NCI-H1436 (cell line): Measurements from ENCODE around the gene FRMD3.

Source experiments
- DNase-seq: peaks from one replicate; lab custom pipeline; 2025; lab: John Stamatoyannopoulos, UW

FRMD3 gene

DNA sequence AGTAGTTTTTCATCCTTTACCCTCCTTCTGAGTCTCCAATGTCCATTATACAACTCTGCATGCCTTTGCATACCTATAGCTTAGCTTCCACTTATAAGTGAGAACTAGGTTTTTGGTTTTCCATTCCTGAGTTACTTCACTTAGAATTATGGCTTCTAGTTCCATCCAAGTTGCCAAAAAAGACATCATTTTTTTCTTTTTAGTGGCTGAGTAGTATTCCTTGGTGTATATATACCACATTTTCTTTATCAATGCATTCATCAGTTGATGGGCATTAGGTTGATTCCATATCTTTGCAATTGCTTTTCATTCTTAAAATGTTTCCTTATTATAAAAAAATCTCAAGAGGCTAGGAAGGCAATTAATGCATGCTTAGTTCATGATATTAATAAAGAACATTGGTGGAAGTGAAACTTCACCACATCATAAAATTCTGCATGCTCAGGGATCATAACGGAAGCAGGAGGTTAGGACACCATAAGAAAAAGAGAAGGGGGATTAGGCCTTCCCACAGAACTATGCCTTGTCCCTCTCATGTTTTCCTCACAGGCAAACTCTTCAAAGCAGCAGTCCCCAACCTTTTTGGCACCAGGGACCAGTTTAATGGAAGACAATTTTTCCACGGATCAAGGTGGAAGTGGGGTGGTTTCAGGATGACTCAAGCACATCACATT, 105.2 kb downstream of the FRMD3 start:
- DNase-seq = no peak

DNA sequence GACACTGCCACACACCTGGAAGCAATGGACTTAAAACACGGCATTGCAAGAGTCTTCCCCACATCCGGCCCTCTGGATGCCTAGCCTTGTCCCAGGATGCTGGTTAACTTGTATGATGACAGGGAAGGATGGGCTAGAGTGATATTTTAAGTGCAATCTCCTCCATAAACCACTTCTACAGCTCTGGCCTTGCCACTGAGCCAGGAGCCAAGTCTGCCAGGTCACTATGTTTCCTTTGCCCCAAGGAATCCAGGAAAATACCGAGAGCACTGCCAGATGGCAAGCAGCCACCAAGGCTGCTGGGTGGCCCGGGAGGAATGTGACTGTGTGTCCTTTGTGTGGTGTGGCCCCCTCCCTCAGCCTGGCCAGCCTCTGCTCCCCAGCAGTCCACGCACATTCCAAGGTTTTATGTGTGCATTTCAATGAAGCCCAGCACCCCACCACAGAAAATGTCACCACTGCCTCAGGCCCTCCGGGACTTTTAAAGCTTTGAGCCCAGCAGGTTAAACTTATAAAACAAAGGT, 106.0 kb downstream of the FRMD3 start:
- no peak for DNase-seq

DNA sequence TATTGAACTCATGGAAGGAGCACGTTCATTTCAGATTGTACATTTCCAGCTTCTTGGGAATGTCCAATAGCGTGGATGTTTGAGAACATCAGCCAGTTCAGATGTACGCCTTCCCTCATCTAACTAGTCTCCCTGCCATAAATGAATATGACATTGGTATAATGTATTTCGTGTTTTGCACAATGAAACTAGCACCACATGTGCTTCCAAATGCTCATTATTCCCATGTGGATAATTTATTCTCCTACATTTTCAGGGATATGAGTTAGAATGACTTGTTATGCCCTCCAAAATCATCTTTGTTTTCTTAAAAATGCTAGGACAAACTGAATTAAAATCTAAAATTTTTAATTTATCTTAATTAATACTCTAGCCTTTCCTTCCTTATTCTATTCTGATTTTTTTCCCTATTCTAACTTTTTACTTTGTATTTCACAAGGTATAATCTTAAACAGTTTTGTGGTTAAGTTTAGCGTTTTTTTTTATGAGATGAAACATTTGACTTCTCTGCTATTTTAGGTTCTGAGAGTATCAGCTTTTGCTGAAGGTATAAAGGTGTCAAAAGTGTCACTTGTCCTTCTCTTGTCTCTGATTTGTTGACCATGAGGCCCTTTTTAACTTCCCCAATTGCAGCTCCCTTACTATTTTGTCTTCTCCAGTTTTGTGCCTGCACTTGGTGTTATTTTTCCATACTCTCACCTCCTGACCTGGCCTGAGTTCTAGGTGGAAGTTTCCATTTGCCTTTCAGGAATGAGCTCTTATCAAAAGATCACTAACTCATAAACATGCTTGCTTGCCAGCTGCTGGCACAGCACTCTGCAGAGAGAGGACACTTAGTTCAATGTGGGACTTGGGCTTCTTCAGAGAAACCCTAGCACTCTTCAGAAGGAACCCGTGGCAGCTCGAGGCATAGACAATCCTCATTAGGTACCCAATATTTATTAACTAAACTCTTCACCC, 106.8 kb downstream of the FRMD3 start:
- no peak for DNase-seq

DNA sequence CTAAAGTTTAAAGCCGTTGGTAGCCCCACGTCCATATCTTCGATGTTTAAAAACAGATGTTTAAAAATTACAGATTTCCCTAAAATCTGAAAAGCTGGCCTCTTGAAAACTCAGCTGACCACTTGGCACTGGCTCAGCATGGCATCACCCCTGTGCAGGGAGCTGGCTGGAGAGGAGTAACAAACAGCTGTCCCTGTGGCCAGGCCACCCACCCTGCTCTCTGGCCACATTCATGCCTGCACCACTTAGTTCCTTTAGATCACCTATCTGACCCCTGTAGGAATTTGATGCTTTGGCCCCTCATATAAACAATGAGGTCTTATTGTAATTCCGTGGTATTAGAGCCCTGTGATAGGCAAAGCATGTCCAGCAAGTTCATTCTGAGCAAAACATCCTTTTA, 107.5 kb downstream of the FRMD3 start:
- DNase-seq = no peak

DNA sequence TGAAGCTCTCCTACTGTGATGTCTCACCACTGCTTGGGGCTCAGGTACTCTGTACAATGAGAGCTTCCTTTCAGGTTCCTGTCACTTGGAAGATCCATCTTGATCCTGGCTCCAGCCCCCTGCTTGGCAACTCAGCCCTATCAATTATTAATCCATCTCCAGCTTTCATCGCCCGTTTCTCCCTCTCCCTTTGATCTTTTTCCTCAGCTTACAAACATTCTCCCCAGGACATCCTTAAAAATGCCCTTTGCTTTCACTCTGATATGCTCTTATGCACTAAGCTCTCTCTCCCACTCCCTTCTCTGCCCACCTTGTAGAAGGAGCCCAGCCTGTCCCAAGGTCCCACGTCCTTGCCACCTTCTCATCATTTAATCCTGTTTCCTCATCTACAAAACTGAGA, 109.0 kb downstream of the FRMD3 start:
- no peak for DNase-seq

DNA sequence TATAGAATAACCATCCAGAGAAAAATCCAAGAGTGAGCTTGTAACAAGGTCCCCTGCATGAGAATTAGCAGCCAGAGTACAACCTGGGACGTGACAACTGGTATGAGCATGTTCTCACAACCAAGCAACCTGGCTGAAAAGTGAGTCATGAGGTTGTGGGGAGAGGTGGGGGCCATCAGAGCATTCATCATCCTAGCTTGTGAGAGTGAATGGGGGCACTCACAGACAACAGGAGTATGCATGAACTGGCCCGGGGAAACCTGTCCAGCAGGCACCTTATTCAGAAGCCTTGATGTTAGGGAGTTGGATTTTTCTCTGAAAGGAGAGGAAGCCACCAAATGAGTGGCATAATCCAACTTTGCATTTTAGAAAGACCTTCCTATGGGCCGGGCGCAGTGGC, 113.0 kb downstream of the FRMD3 start:
- DNase-seq = no peak

DNA sequence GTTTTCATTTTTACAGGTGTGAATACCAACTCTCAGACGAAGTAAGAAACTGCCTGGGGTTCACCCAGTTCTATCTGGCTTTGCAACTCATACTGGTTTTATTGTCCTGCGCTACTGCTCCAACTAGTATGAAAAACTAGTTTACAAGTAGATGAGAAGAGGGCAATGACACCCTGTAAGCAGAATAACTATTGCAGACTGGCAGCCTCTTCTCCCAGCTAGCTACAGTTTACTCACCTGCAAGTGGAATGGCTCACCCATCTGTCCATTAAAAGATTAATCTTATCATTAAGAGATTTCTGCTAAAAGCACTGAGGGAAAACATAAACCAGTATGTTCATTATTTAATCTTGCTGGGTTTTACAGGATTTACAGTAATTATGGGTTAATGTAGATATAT, 113.4 kb downstream of the FRMD3 start:
- no peak for DNase-seq

DNA sequence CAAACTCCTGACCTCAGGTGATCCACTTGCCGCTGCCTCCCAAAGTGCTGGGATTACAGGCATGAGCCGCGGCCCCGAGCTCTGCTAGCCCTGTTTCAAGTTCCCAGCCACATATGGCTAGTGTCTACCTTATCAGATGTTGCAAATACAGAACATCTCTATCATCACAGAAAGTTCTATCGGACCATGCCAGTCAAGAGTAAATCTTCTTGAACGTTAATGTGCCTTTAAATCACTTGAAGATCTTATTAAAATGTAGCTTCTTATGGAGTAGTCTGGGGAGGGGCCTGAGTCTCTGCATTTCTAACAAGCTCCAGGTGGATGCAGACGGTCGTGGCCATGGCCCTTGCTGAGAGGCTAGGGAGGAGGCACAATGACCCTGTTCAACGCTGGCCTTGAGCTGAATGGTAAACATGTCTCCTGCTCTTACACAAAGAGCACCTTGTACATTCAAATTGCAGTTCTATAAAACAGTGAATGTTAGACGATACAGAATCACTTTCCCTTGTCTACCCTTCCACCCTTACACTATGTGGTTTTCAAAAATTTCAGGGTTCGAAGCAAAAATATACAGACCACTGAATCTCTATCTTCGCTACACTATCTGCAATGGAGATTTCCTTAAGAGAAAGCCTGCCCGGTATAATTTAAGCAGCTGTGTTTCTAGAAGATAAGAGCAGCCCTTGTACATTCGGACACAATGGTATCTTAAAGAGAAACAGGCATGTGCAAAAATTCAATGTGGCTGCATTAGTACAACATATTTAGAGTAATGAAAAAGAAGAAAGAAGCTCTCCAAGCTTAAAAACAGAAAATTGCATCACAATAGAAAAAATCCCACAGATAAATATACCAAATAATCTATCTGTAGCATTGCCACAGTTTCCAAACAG, 114.1 kb downstream of the FRMD3 start:
- DNase-seq = no peak

DNA sequence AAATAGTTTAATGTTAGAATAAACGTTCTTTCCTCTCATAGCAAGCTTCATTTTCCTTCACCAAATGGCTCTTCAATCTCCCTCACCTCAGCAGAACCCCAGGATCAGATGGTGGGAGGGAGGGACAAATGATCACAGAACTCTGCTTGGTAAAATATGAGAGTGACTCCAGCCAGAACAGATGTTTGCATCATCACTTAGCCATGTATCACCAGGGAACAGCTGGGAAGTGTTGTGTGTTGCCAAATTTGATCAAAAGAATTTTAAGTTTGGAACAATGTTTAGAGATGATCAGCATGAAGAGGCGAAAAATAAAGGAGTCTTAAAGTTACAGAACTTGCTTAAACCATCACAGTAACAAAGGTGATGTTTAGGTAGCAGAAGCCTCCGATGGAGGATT, 115.7 kb downstream of the FRMD3 start:
- DNase-seq = no peak

DNA sequence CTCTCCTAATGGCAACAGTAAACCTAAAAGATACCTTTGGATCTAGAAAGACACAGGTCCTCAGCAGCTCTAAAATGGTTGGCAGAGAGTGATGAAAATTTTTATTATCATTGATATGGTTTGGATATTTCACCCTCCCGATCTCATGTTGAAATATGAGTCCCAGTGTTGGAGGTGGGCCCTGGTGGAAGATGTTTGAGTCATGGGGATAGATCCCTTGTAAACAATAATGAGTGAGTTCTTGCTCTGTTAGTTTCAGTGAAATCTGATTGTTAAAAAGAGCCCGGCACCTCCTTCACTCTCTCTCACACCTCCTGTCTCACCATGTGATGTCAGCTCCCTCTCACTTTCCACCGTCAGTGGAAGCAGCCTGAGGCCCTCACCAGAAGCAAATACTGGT, 117.7 kb downstream of the FRMD3 start:
- DNase-seq = no peak

DNA sequence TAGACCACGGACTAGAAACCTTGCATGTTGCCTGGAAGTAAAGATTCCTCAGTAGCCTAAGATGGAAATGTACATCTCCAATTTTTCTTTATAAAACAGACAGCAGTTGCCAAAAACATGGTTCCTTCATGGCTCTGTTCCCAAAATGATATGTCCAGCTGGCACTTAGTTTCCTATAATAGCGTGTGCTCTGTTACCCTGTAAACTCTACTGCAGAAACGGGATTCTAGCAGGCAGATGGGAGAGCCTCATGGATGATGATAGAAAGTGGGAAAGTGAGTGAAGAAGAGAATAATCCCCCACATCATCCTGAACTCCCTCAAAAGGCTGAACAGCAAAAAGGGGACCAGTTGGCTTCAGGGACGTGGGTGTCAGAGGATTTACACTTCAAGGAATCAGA, 118.2 kb downstream of the FRMD3 start:
- DNase-seq = no peak

DNA sequence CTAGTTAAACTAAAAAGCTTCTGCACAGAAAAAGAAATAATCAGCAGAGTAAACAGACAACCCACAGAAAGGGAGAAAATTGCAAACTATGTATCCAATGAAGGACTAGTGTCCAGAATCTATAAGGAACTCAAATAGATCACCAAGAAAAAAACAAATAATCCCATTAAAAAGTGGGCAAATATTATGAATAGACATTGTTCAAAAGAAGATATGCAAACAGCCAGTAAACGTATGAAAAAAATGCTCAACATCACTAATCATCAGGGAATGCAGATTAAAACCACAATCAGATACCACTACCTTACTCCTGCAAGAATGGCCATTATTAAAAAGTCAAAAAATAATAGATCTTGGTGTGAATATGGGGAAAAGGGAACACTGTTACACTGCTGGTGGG, 119.9 kb downstream of the FRMD3 start:
- DNase-seq = no peak

DNA sequence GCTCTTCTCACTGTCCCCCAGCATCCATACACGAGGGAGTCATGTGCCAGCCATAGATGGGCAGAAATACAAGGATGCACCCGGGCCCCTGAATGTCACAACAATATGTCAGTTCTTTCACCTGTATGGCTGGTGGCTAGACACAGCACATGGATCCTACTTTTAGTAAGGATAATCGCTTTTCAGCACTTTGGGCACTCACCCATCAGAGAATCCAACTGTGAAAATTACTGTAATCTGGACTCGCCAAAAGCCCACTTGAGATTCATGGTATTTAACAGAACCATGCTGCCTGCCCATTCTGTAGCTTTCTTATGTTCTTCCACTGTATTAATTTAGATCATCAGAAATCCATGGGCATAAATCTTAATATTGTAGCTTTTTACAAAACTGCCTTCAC, 124.8 kb downstream of the FRMD3 start:
- no peak for DNase-seq

DNA sequence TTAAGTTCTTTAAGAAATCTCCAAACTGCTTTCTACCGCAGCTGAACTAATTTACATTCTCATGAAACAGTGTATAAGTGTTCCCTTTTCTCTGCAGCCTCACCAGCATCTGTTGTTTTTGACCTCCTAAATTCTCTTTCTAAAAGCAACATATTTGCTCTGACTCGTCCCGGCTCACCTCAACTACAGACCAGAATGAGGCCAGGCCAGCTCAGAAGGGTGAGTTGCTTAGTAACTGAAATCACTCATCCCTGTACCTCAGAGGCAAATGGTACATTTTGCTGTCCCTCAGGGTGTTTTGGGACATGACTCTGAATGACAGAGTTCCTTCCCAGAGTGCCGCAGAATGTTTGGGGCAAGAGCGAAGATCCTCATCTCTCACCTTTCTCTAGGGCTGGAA, 127.5 kb downstream of the FRMD3 start:
- DNase-seq = no peak

DNA sequence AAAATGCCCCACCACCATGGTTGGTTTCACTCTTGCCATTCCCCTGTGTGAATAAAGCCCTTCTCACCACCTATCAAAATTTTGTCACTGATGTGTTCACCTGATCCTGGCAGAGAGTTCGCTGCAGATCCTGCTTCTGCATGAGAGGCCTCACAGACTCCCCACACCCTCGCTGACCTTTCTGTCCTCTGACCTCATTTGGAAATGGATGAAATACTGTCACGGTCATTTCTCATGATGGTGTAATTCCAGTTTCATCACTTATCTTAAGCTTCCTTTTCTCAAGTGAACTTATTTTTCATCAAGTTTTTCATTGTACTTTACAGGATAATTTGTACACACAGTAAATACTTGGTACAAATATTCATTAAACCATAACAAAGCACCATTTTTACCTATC, 131.3 kb downstream of the FRMD3 start:
- DNase-seq = no peak

DNA sequence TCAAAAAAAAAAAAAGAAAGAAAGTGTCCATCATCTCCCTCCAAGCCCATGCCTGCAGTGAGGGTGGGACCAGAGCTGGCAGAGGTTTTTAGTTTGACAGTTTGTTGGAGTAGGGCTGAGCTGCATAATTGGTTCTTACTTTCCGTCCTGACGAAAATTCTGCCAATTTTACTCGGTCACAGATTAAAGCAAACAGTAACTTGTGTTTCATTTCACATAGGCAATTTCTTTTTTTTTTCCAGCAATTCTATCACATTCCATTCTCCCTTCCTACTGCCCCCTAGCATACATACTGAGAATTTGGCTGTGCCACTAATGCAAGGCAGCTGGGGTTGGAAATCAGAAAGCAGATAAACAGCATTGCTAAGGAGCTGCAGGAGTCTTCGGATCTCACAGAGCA, 132.4 kb downstream of the FRMD3 start:
- DNase-seq = no peak

DNA sequence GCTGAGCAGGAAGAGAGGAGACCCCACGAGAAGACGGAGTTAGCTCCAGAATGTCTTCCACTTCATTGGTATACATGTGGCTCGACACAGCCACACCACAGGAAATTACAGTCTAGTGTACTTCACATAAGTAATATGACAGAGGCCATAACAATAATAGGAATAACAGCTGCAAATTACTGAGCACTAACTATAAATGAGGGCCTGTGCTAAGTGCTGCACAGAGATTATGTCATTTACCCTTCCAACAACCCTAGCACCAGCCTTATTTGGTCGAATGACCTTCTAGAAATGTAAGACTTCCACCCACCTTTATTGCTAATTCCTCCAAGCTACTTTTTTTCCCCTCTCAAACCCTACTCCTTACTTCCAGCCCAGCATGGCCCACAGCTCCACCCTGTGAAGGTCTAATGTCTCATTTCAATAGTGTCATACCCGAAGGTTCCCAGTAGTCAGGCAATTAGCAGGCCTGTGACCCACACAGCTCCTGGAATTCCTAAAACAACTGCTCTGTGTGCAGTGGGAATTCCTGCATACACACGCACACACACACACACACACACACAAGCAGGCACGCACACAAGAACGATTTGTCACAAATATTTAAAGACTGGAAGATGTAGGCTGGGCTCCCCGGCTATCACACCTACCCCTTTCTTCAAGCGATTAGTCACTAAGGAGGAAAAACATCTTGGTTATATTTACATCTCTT, 134.5 kb downstream of the FRMD3 start:
- DNase-seq = peak; percentile 5

DNA sequence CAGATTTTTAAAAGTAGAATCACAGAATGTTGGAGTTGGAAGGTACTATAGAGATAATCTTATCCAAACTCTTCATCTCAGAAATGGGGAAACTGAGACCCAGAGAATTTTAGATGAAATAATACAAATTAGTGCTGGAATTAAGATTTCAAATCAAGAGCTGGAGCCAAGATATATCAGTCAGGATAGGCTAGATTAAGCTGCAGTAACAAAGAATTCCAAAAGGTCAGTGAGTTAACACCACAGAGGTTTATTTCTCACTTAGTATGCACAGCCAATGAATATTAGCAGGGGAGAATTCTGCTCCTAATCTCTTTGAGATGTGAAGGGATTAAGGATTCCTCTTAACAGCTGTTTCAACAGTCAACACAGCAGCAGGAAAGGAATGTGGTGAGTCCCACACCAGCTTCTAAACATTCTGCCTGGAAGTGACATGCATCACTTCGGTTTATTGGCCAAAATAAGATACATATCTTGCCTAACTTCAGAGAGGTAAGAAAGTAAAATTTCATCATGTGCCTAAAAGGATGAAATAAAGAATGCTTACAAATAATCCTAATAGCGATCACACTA, 136.8 kb downstream of the FRMD3 start:
- no peak for DNase-seq

DNA sequence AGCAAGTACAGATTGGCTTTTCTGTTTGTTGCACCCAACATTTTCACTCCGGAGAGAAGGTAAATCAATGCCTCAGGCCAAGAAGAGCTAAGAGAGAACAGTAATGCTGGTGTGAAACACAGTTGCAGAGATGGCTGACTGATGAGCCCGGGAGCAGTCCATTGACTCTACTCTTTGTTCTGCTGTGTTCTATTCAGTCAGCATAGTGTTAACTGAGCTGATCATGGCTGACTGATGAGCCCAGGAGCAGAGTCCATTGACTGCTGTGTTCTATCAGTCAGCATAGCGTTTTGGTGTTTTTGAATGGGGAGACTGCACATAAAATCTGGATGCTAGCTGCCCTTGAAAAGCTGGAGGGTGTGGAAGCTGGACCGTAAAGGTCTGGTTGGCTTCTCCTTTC, 141.4 kb downstream of the FRMD3 start:
- DNase-seq = no peak

DNA sequence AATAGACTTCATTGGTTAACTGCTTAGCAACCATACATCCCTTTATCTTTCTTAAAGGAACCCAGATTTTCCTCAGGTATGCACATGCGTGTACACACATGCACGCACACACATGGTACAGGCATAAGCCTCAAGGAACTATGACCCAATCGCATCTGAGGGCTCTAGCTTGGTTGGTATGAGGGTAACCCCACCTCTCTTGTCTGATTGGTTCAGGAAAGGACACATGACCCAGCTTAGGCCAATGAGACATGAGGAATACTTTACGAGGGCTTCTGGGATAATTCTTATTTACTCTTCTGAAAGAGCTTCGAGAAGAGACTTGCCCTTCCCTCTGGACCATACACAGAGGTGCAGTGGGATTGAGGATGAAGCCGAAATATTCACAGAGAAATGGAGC, 141.9 kb downstream of the FRMD3 start:
- no peak for DNase-seq

DNA sequence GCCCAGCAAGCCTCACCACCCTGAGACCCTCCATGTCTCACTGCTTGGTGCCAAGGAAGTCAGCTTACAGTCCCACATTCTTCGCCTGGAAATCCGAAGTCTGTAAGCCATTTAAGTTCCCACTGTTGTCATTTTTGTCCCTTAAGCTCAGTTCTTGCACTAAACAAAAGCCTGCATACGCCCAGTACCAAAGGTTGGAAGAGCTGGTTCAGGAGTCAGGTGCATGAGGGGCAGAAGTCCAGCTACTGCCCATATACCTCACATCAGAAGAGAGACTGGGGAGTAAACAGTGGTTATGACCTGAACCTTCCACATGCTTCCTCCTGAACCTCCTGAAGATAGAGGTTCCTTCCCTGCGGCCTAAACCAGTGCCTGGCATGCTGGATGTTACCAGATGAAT, 146.0 kb downstream of the FRMD3 start:
- no peak for DNase-seq
